Liver (tissue), 3 donors: Measurements from ENCODE around the gene CYP8B1.

ENCODE experiments used
- CTCF ChIP-seq: fragments of 150-350 bp; IDR thresholded peaks from 2 replicates; pipeline ENCODE4 v1.5.1; 2017; ENCODE audit warnings: improper control_type of control experiment, low read depth, low read length; ENCODE audit not compliant: missing input control
- EGR1 ChIP-seq, 2 donors: IDR thresholded peaks; 2 replicates each; pipeline ENCODE4 v1.6.1; 2016 to 2018; ENCODE audit warnings: antibody characterized with exemption in 2 of 2, low read depth in 2 of 2
- MAX ChIP-seq: IDR thresholded peaks from 2 replicates; pipeline ENCODE4 v1.6.1; 2016; ENCODE audit warnings: antibody characterized with exemption
- RAD21 ChIP-seq, 2 donors: IDR thresholded peaks; 2 replicates each; pipeline ENCODE4 v1.6.1; 2016; ENCODE audit warnings: antibody characterized with exemption in 2 of 2, mild to moderate bottlenecking in 2 of 2
- SP1 ChIP-seq: IDR thresholded peaks from 2 replicates; pipeline ENCODE4 v1.6.1; 2018; ENCODE audit warnings: antibody characterized with exemption, mild to moderate bottlenecking
- TAF1 ChIP-seq: conservative IDR thresholded peaks from 2 replicates; pipeline ENCODE4 v1.6.1; 2016; ENCODE audit warnings: antibody characterized with exemption, mild to moderate bottlenecking
- YY1 ChIP-seq: IDR thresholded peaks from 2 replicates; pipeline ENCODE4 v1.6.1; 2016; ENCODE audit warnings: antibody characterized with exemption, mild to moderate bottlenecking
- donor health status: healthy.
- donor health status: healthy.

- TF ChIP-seq CTCF (no peak), SP1 (no peak), EGR1 (IDR thresholded peaks at IDR 0.05; ENCODE audit: low read depth in 2 of 2) (no peak), RAD21 (IDR thresholded peaks at IDR 0.05) (no peak), MAX (no peak), TAF1 (no peak), YY1 (no peak)
Observed at GRCh38 chr3:42873221-42873982, 2.3 kb downstream of the CYP8B1 start.
